Measurements from ENCODE around the gene CYB561D2.

CYB561D2 gene

DNA sequence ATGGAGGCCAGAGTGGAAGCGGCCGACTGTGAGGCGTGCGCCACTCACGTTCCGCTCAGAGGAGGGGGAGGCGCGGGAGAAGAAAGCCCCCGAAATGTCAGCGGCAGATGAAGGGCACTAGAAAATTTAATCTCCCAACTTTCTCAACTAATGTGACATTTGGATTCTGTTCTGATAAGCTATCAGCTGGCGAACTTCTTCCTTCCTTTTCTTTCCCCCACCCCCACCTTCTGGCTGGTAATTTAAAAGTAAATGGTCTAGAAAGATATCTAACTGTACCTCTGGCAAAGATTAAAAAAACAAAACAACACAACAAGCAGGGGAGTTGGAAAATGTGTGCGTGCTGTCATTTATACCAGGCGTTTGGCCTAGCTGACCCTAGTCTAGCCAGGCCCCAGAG is 35.1 kb downstream of the CYB561D2 start:
- no peak for DNase-seq (ENCODE audit: low read depth in 2 of 2, low spot score in 1 of 2)

DNA sequence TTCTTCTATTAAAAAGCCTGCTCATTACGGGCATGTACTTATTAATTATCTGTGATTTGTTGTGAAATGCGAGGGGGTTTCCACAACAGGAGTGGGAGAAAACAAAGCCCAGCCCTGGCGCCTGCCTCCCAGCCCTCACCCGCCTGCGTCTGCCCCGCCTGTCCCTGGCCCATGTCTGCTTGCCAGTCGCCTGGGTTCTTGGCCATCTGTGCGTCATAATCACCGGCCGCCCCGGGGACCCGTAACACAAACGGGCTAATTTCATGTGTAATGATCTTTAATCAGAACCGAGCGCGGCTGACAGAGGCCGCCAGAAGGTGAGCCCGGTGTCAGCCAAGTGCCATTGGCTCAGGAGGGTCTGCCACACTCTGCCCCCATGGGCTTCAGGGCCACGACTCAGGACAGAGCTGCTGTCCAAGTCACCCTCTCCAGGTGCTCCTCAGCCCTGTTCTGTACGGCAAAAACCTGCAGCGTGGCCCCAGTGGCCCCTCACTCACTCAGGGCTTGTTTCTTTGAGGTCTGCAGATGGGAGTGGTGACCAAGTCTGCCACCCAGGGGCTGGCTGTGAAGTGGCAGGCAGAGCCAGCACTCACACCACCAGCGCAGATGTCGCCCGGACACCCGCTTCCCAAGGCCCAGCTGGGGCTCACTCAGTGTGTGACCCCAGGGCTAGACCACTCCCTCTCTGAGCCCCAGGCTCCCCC is 37.5 kb downstream of the CYB561D2 start:
- no peak for DNase-seq (ENCODE audit: low read depth in 2 of 2, low spot score in 1 of 2)

- DNase-seq (ENCODE audit: low read depth in 2 of 2, low spot score in 1 of 2), result no peak
Observed at GRCh38 chr3:50388720-50389413, 38.2 kb downstream of the CYB561D2 start.

DNA sequence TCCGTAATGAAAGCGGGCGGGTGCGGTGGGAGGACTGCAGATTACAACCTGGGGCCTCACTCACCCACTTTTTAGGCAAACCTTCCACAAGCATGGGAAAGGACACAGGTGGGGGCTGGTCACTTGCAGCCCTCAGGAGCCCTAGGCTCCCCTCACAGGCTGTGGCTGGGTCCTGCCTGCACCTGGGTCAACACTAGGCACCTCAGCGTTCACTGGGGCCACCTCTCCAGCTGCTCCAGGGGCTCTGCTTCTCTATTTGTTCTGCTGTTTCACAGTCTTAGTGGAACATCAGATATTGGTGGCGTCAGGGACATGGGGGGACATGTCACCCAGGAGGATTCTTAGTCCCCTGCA is 38.7 kb downstream of the CYB561D2 start:
- DNase-seq (ENCODE audit: low read depth in 2 of 2, low spot score in 1 of 2), result no peak

GRCh38 chr3:50390508-50391224 is 40.0 kb downstream of the CYB561D2 start:
- DNase-seq (ENCODE audit: low read depth in 2 of 2, low spot score in 1 of 2), result no peak

DNA sequence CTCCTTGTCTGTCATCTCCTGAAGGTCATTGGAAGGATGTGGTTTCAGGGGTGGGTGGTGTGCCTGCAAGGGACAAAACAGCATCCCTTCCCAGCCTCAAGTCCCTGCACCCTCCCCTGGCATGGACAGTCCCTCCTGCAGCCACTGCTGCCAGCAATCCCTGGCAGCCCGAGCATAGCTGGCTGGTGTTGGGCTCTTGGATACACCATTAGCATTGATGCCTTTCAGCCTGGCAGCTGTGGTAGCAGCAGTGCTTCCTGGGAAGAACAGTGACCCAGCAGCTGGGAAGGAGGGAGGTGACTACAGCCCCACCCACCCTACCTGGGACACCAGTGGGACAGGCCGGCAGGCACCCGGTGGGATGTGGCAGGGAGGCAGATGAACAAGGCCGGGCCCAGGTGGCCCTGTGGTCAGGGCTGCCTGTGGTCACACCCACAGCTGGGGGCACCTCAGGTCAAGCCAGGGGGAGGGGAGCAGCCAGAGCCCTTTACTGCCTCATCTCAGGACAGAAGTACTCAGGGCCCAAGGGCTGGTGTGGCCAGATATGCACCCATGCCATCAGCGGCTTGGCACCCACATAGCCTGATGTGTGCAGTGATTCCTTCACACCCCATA is 41.5 kb downstream of the CYB561D2 start:
- DNase-seq (ENCODE audit: low read depth in 2 of 2, low spot score in 1 of 2), result no peak

DNA sequence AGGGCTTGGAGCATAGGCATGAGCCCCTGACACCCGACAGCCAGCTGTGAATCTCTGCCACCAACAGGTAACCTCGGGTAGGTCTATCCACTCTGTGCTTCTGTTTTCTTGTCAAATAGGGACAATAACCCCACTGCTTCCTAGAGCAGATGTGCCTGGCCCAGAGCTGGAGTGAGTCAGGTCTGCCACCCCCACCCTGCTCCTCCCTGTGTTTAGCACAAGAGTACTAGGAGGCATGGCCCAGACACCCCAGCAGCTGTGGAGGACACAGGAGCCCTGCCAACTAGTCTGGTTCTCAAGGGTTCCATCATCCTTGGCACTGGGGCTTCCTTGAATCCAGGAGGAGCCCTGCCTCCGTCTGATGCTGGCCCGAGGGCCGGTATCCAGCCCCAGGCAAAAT is 42.4 kb downstream of the CYB561D2 start:
- no peak for DNase-seq (ENCODE audit: low read depth in 2 of 2, low spot score in 1 of 2)

DNA sequence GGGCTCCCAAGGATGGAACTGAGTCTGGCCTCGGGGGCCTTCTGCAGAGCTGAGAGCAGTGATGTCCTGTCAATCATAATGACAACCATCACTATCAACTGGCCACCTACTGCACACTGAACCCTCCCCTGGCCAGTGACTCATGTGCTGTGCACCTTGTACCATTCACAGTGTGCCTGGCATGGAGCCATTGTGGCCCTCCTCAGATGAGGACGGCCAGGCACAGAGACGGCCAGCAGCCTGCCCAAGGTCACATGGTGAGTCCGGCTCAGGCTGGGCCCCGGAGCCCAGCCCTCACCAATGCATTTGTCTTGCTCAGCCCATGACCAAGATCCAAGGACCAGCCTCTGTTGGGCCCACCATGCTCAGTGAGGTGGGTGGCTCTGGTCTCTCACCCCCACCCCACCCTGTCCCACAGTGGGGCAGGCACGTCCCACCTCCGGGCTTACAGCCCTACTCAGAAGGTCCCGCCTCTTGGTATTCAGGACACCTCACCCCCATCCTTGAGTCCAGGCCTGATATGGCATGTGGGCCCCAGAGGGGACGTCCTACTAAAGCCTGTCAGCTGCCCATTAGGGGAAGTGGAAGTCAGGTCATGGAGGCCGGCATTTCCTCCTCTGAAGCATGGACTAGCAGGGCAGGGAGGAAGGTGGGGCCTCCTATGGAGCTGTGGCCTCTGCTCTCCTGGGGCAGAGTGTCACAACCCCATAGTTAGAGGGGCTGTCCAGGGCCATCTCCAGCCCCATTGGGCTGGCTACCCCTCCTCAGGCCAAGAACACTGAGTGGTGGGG is 44.6 kb downstream of the CYB561D2 start:
- DNase-seq (ENCODE audit: low read depth in 2 of 2, low spot score in 1 of 2), result no peak

DNA sequence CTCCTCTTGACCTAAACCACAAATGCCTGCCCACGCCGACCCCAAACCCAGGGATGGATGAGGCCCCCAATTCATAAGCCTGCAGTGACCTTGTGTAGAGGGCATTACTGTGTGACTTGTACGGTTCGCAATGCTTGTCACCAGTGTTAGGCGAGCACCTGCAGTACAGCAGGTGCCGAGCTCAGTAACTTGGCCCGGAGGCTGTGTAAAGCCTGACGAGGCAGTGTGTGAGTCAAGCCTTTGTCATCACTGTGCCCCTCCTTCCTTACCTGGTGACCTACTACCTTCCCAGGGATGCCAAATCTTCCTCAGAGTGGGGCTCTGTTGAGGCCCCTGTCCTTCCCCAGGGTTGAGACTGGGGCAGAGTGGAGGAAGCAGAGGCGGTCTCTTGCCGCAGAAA is 45.8 kb downstream of the CYB561D2 start:
- DNase-seq (ENCODE audit: low read depth in 2 of 2, low spot score in 1 of 2), result no peak

DNA sequence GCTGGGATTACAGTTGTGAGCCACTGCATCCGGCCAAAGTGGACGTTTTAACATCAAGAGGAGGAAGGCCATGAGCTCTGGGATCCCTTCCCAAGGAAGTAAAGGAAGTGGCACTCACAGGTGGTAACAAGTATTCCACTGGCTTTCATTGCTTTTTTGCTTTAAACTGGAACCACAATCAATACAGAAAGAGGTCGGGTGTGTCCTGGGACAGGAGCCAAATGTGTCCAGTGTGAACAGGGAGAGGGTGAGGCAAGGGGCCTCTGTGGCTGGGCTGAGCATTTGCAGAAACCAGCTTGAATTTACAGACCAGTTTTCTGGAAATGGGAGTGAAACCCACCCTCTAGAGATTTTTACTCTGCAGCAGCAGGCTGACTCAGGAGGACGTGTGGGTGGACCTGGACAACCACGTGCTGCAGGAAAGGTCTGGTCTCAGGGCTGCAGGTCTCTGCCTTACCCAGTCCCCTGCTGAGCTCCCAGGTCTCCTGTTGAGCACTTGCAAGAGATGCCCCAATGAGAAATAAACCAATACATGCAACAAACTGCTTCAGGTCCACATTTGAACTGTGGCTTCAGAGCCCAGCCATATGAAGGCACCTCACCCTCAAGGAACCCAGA is 51.4 kb downstream of the CYB561D2 start:
- no peak for DNase-seq (ENCODE audit: low read depth in 2 of 2, low spot score in 1 of 2)
